GM19240 (cell line): ENCODE data around the gene ETDC.

Experiments
- DNase-seq: peaks from one replicate; pipeline ENCODE4 v3.0.0; 2011; ENCODE audit warnings: low spot score; ENCODE audit not compliant: insufficient read length

The ETDC gene

GRCh38 chrX:135345107-135345589 is 35.9 kb downstream of the ETDC start:
- no peak for DNase-seq

GRCh38 chrX:135346975-135347374 is 37.7 kb downstream of the ETDC start:
- DNase-seq = no peak

GRCh38 chrX:135347381-135348016 is 38.2 kb downstream of the ETDC start:
- DNase-seq = no peak

GRCh38 chrX:135354288-135354687 is 45.0 kb downstream of the ETDC start:
- no peak for DNase-seq
